K562 (cell line): ENCODE results near the gene CNTNAP3B. TPM values are rescaled to one million over a fixed set of nuclear protein-coding genes. Genes with fewer than 3 reads are reported as not detected.
"Not testable (repeated sequence)": the region's sequence is repeated elsewhere in the genome, so short reads cannot be mapped to it uniquely, and the experiment has no call there.

Experiments
- ATAC-seq: fragments of 200-7000 bp; cut with Tn5 transposase; 3 replicates; pipeline ENCODE4 v1.9.1; 2020; ENCODE audit warnings: moderate library complexity
- Bru-seq: library from RNA; stranded (reverse); fragments of 400-500 nt; gene quantifications from one replicate; lab custom pipeline; 2021; lab: Mats Ljungman, UMichigan
- BruChase-seq, 2 experiments: library from RNA; stranded (reverse); fragments of 400-500 nt; gene quantifications; one replicate each; lab custom pipeline; 2021; lab: Mats Ljungman, UMichigan
- BruUV-seq: library from RNA; stranded (reverse); fragments of 400-500 nt; replicated peaks from 2 replicates; lab custom pipeline; 2021; lab: Mats Ljungman, UMichigan
- CTCF ChIA-PET: fragments of 300-600 bp; formaldehyde crosslinking; extraction: SDS; loops from one replicate; lab custom pipeline; 2021; ENCODE audit warnings: low intra/inter-chr PET ratio; lab: Yijun Ruan, JAX
- POLR2A ChIA-PET: fragments of 300-600, 350-650 bp; sonication (Branson Sonifier 250); formaldehyde crosslinking; extraction: SDS; loops from one replicate; lab custom pipeline; 2021; ENCODE audit warnings: antibody characterized with exemption, inconsistent platforms; lab: Yijun Ruan, JAX
- DNase-seq, 4 experiments: peaks; one replicate each; pipeline versions ENCODE4 v3.0.0 to v3.0.0-alpha.2; 2011 to 2018; ENCODE audit warnings: low spot score in 3 of 4, mixed read lengths in 3 of 4; ENCODE audit errors: extremely low read depth in 1 of 4
- FAIRE-seq: peaks from 2 replicates; lab custom pipeline; 2011; peaks lifted over from hg19 to GRCh38; lab: Jason Lieb, UNC
- H2AFZ ChIP-seq: 2 replicates; pipeline ENCODE4 v1.6.0; 2011; ENCODE audit warnings: low read depth, low read length, control low read depth, inconsistent platforms
- H3K27ac ChIP-seq: fragments of 200-600 bp; 3 replicates; pipeline ENCODE4 v1.8.0; 2011; ENCODE audit warnings: low read depth, mild to moderate bottlenecking, control low read depth, inconsistent platforms, low read length, moderate library complexity, mixed read lengths; ENCODE audit errors: extremely low read depth
- H3K27me3 ChIP-seq, 2 experiments: fragments of 300-600 bp in 1 of 2; 2 replicates in 1 of 2; 3 replicates in 1 of 2; pipeline versions ENCODE4 v1.6.0 to v1.8.0; 2011; ENCODE audit warnings: inconsistent platforms in 2 of 2, low read length in 2 of 2, mild to moderate bottlenecking in 1 of 2, mixed read lengths in 1 of 2, moderate library complexity in 1 of 2; ENCODE audit not compliant: control insufficient read depth in 2 of 2, insufficient read depth in 2 of 2
- H3K36me3 ChIP-seq: fragments of 300-600 bp; 3 replicates; pipeline ENCODE4 v1.8.0; 2011; ENCODE audit warnings: mild to moderate bottlenecking, low read length, inconsistent platforms; ENCODE audit not compliant: control insufficient read depth, insufficient read depth
- H3K4me1 ChIP-seq, 2 experiments: fragments of 200-600 bp in 1 of 2; replicated peaks in 1 of 2; 2 replicates in 1 of 2; 3 replicates in 1 of 2; pipeline versions ENCODE4 v1.5.1 to v1.8.0; 2011; ENCODE audit warnings: inconsistent platforms in 2 of 2, low read length in 2 of 2, mild to moderate bottlenecking in 1 of 2, mixed read lengths in 1 of 2, moderate library complexity in 1 of 2; ENCODE audit not compliant: control insufficient read depth in 2 of 2, insufficient read depth in 2 of 2
- H3K4me2 ChIP-seq: 2 replicates; pipeline ENCODE4 v1.6.1; 2011; ENCODE audit warnings: low read length, control low read depth, inconsistent platforms, mixed read lengths; ENCODE audit not compliant: insufficient read depth
- H3K4me3 ChIP-seq: fragments of 200-600 bp; sonication (generic), shearing (Covaris generic); 2 replicates; pipeline ENCODE4 v1.5.1; 2016; ENCODE audit warnings: control low read depth, inconsistent platforms
- H3K79me2 ChIP-seq: fragments of 200-600 bp; 3 replicates; pipeline ENCODE4 v1.8.0; 2011; ENCODE audit warnings: low read length, inconsistent platforms; ENCODE audit not compliant: control insufficient read depth, insufficient read depth
- H3K9ac ChIP-seq, 2 experiments: 2 replicates each; pipeline versions ENCODE4 v1.6.0 to v1.6.1; 2011; ENCODE audit warnings: low read depth in 2 of 2, low read length in 2 of 2, control low read depth in 1 of 2, inconsistent platforms in 1 of 2, mild to moderate bottlenecking in 1 of 2, mixed read lengths in 1 of 2; ENCODE audit not compliant: insufficient read depth in 1 of 2
- H3K9me1 ChIP-seq: one replicate; pipeline ENCODE4 v1.6.0; 2011; ENCODE audit warnings: inconsistent platforms, mild to moderate bottlenecking, low read length, moderate library complexity; ENCODE audit not compliant: control insufficient read depth, insufficient read depth
- H3K9me3 ChIP-seq: replicated peaks from 2 replicates; pipeline ENCODE4 v1.5.1; 2011; ENCODE audit warnings: low read depth, low read length, inconsistent platforms; ENCODE audit not compliant: control insufficient read depth, insufficient read depth
- H4K20me1 ChIP-seq: replicated peaks from 2 replicates; pipeline ENCODE4 v1.6.1; 2011; ENCODE audit warnings: low read length, inconsistent platforms, mixed read lengths; ENCODE audit not compliant: control insufficient read depth, insufficient read depth
- WGBS: fragments of 100-300 bp; shearing (Covaris generic); methylation state at CpG from one replicate; pipeline ENCODE4 v1.1.6; 2016; ENCODE audit warnings: low coverage, mixed read lengths; ENCODE audit not compliant: insufficient coverage; ENCODE audit errors: missing lambda C conversion rate; 5-methylcytosine and 5-hydroxymethylcytosine counted together
- in situ Hi-C: fragments of 300-500 bp; cut with MboI; formaldehyde crosslinking; loops from 4 replicates; pipeline ENCODE4 v1.15.0; 2018; ENCODE audit warnings: inconsistent platforms, mixed read lengths
- intact Hi-C: fragments of 100-400 bp; cut with micrococcal nuclease; formaldehyde crosslinking; loops from 2 replicates; pipeline ENCODE4 v1.14.2; 2022
- long read RNA-seq, 3 experiments: library from polyadenylated mRNA in 2 of 3; library from RNA in 1 of 3; unstranded in 2 of 3; stranded (forward) in 1 of 3; transcript quantifications; one replicate each; pipeline ENCODE4 v2.0.0, GENCODE V29; 2019 to 2022
- polyA minus RNA-seq, 3 experiments: library from RNA; depleted of rRNA, polyadenylated mRNA; stranded (reverse); fragments of >200 nt; gene quantifications; 2 replicates each; pipeline ENCODE4 v1.2.3, GENCODE V29; 2011
- polyA plus RNA-seq, 8 experiments: library from polyadenylated mRNA; depleted of rRNA in 4 of 8; stranded (reverse) in 5 of 8; unstranded in 3 of 8; fragments of >200 nt; fragmentation: Nextera tagmentation in 2 of 8; fragmentation: Illumina TruSeq in 1 of 8; extraction: Ambion mirVana in 2 of 8; extraction: Trizol in 1 of 8; gene quantifications; 2 replicates each; pipeline versions ENCODE4 v1.2.1 to v1.2.3, GENCODE V29; 2011 to 2014; ENCODE audit warnings: inconsistent platforms in 1 of 8, missing spikeins in 1 of 8
- total RNA-seq, 7 experiments: library from RNA; depleted of rRNA in 6 of 7; stranded (reverse); fragments of >200 nt in 6 of 7; fragmentation: Illumina TruSeq in 2 of 7; extraction: Trizol in 2 of 7; gene quantifications; 2 replicates each; pipeline versions ENCODE4 v1.2.1 to v1.2.3, GENCODE V29; 2011 to 2021; ENCODE audit warnings: low replicate concordance in 1 of 7

The CNTNAP3B gene
- 0.79 and 1.7 TPM in 2 replicates for total RNA-seq (2011; cell fraction: chromatin; rRNA removed; ENCODE audit: low replicate concordance)
- 0.50 and 0.79 TPM in 2 replicates for total RNA-seq (2011; cell fraction: nucleolus; rRNA removed)
- 1.0 and 1.1 TPM in 2 replicates for total RNA-seq (2011; cell fraction: nucleoplasm; rRNA removed)
- total RNA-seq (2014; rRNA removed) (0.27 and 0.33 TPM in 2 replicates), total RNA-seq (2014; rRNA removed; fragmentation: Illumina TruSeq; extraction: Trizol) (1.1 TPM in 2 replicates), total RNA-seq (2015; rRNA removed; fragmentation: Illumina TruSeq; extraction: Trizol) (0.94 and 1.1 TPM in 2 replicates), total RNA-seq (2021) (0.74 and 1.00 TPM in 2 replicates), polyA plus RNA-seq (2011; rRNA removed) (1.2 and 1.5 TPM in 2 replicates), polyA plus RNA-seq (2014; fragmentation: Illumina TruSeq; extraction: Trizol) (0.84 and 1.1 TPM in 2 replicates), polyA plus RNA-seq (2014; fragmentation: Nextera tagmentation; extraction: Ambion mirVana) (1 to 10 TPM in 1 of 2 experiments, under 1 TPM in 1; 0.96 to 1.5 TPM), polyA plus RNA-seq (2014; rRNA removed) (0.68 and 0.69 TPM in 2 replicates), polyA minus RNA-seq (2011; rRNA and poly(A)+ RNA removed) (0.90 and 1.5 TPM in 2 replicates), Bru-seq, nascent RNA (percentile 20 among the genes with signal in this experiment), BruChase-seq, experiment 1, labeled RNA remaining after a 2-hour chase (percentile 24 among the genes with signal in this experiment), BruChase-seq, experiment 2, labeled RNA remaining after a 6-hour chase (percentile 27 among the genes with signal in this experiment)
- polyA plus RNA-seq (2011; cell fraction: cytosol; rRNA removed) = 0.46 and 0.72 TPM in 2 replicates
- polyA plus RNA-seq (2011; cell fraction: nucleus; rRNA removed) = 0.69 and 0.95 TPM in 2 replicates
- 0.46 and 0.64 TPM in 2 replicates for polyA plus RNA-seq (2012)
- not detected in 2 replicates for polyA minus RNA-seq (2011; cell fraction: cytosol; rRNA and poly(A)+ RNA removed)
- polyA minus RNA-seq (2011; cell fraction: nucleus; rRNA and poly(A)+ RNA removed) = 1.00 and 1.3 TPM in 2 replicates
- long read RNA-seq, experiment 1, partial matches to known transcripts = 7 of 11 reads
- long read RNA-seq, experiment 1, other reads (novel, unspliced or antisense) = 4 of 11 reads
- long read RNA-seq, experiment 2 = 0 reads
- long read RNA-seq, experiment 3 = 0 reads

DNA sequence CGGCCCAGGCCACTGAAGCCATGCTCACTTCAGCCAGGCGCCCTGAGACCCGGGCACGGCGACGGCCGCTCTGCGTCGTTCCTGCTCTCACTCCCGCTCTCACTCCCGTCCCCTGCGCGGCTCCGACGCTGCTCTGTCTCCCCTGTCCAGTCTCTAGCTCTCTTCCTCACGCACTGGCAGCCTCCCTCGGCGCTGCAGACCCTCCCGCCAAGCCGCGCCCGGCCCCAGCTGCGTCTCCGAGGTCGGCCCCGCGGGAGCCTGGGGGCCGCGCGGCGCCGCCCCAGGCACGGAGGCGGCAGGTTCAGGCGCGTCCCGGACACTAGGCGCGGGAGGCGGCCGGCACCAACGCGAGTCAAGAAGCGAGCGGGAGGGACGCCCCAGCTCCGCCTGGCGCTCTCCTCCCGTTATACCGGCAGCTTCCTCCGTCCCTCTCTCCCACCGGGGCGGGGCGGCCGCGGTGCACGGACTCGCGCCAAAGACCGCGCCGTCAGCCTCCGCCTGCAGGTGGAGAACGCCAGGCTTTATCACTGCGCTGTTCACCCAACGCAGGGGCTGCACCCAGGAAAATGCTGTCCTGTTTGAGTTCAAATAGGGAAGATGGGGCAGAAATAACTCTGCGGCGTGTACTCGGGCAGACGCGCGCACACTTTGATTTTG, at the start of gene CNTNAP3B:
TSS of gene CNTNAP3B (minus strand) at position 354 of the 657 bp plus-strand sequence. CDS start at position 22, 332 bp downstream.
- H3K4me2 ChIP-seq, H3K4me1 ChIP-seq, POLR2A ChIA-PET, H3K79me2 ChIP-seq, DNase-seq, in situ Hi-C loops, ATAC-seq, H3K9me1 ChIP-seq, intact Hi-C loops, H2AFZ ChIP-seq, H3K4me3 ChIP-seq, FAIRE-seq, H3K36me3 ChIP-seq, H3K27ac ChIP-seq, H4K20me1 ChIP-seq, H3K9me3 ChIP-seq, H3K27me3 ChIP-seq, BruUV-seq, CTCF ChIA-PET, H3K9ac ChIP-seq: not testable (repeated sequence)
- WGBS = 0% methylated on average over 6 of the region's 72 CpGs
